Natural killer cell treated with Interleukin-12 subunit alpha and Interleukin-12 subunit beta and Interleukin-15 and Interleukin-18, amount 100 ng/mL, for 72 hours (primary cell): Measurements from ENCODE around the gene BAMBI. TPM values are rescaled to one million over a fixed set of nuclear protein-coding genes. Genes with fewer than 3 reads are reported as not detected.

ENCODE experiments used
- ATAC-seq, 2 donors: fragments of 150-1000 bp; cut with Tn5 transposase in 1 of 2; sonication (Bioruptor Pico), chemical (Tn5 transposase) in 1 of 2; 2 replicates each; pipeline ENCODE4 v1.10.0; 2021
- DNase-seq: peaks from one replicate; pipeline ENCODE4 v3.0.0; 2022; ENCODE audit warnings: low spot score
- H3K27ac Mint-ChIP-seq, 2 donors: 1 replicate in 1 of 2; 2 replicates in 1 of 2; pipeline ENCODE4 v1.8.0; 2022; ENCODE audit warnings: mixed read lengths in 2 of 2, mild to moderate bottlenecking in 1 of 2, moderate library complexity in 1 of 2
- H3K27me3 Mint-ChIP-seq, 2 donors: 1 replicate in 1 of 2; 2 replicates in 1 of 2; pipeline ENCODE4 v1.8.0; 2022; ENCODE audit warnings: mixed read lengths in 2 of 2
- H3K36me3 Mint-ChIP-seq: one replicate; pipeline ENCODE4 v1.8.0; 2022; ENCODE audit warnings: mixed read lengths
- H3K4me1 Mint-ChIP-seq, 2 donors: 1 replicate in 1 of 2; 2 replicates in 1 of 2; pipeline ENCODE4 v1.8.0; 2022; ENCODE audit warnings: low read depth in 2 of 2, mixed read lengths in 2 of 2, mild to moderate bottlenecking in 1 of 2
- H3K4me3 Mint-ChIP-seq: one replicate; pipeline ENCODE4 v1.8.0; 2022; ENCODE audit warnings: mixed read lengths
- H3K9me3 Mint-ChIP-seq: 2 replicates; pipeline ENCODE4 v1.8.0; 2022; ENCODE audit warnings: mixed read lengths
- total RNA-seq, 2 donors: library from RNA; stranded (reverse); gene quantifications; one replicate each; pipeline ENCODE4 v1.2.3, GENCODE V29; 2022

BAMBI gene
- total RNA-seq, 2 donors from 2014 or later, result 0.14 TPM; not detected in 1

GRCh38 chr10:28663576-28664368 lies 13.5 kb upstream of the BAMBI start:
- no peaks in the 10 kb centered on the region for H3K36me3 Mint-ChIP-seq
- peaks cover 37 to 42% of the 10 kb centered on the region in 2 donors for H3K27me3 Mint-ChIP-seq
- no peaks in the 10 kb centered on the region for H3K9me3 Mint-ChIP-seq
- DNase-seq, result peak; percentile 66
- H3K4me3 Mint-ChIP-seq, result no peak overlapping the region
- ATAC-seq, result peak; percentile 66 to 84
- H3K27ac Mint-ChIP-seq, result no peak overlapping the region
- H3K4me1 Mint-ChIP-seq, result peaks cover 4% of the 10 kb centered on the region in 2 donors

GRCh38 chr10:28664369-28664740 lies 13.0 kb upstream of the BAMBI start:
- no peaks in the 10 kb centered on the region for H3K9me3 Mint-ChIP-seq
- no peak overlapping the region for H3K4me3 Mint-ChIP-seq
- H3K4me1 Mint-ChIP-seq, result peaks cover 4 to 6% of the 10 kb centered on the region in 2 donors
- peaks cover 42 to 48% of the 10 kb centered on the region in 2 donors for H3K27me3 Mint-ChIP-seq
- no peak for DNase-seq
- H3K36me3 Mint-ChIP-seq, result no peaks in the 10 kb centered on the region
- ATAC-seq, result no peak
- H3K27ac Mint-ChIP-seq, result no peak overlapping the region

GRCh38 chr10:28666751-28667467 lies 10.4 kb upstream of the BAMBI start:
- H3K9me3 Mint-ChIP-seq, result no peaks in the 10 kb centered on the region

GRCh38 chr10:28668363-28669226 lies 8.7 kb upstream of the BAMBI start:
- Mint-ChIP-seq H3K4me1 (peaks cover 3 to 6% of the 10 kb centered on the region in 2 donors), H3K36me3 (no peaks in the 10 kb centered on the region), H3K27ac (no peak overlapping the region), H3K27me3 (peaks cover 52 to 56% of the 10 kb centered on the region in 2 donors), H3K4me3 (peak overlapping the region; percentile 50), H3K9me3 (no peaks in the 10 kb centered on the region)
- peak; percentile 62 to 65 for ATAC-seq
- no peak for DNase-seq

More at GRCh38 chr10:28666751-28667467, 10.4 kb upstream of the BAMBI start:
- H3K4me3 Mint-ChIP-seq, result no peak overlapping the region
- H3K36me3 Mint-ChIP-seq, result no peaks in the 10 kb centered on the region
- ATAC-seq (no peak), DNase-seq (no peak)
- peaks cover 58 to 61% of the 10 kb centered on the region in 2 donors for H3K27me3 Mint-ChIP-seq
- H3K4me1 Mint-ChIP-seq, result peaks cover 4 to 6% of the 10 kb centered on the region in 2 donors
- H3K27ac Mint-ChIP-seq, result no peak overlapping the region

- peaks cover 0 to 6% of the 10 kb centered on the region in 2 donors for H3K4me1 Mint-ChIP-seq
- no peak overlapping the region for H3K27ac Mint-ChIP-seq
- ATAC-seq (no peak), DNase-seq (no peak)
- H3K4me3 Mint-ChIP-seq, result peak overlapping the region; percentile 50
- peaks cover 47 to 59% of the 10 kb centered on the region in 2 donors for H3K27me3 Mint-ChIP-seq
- no peaks in the 10 kb centered on the region for H3K9me3 Mint-ChIP-seq
- H3K36me3 Mint-ChIP-seq, result no peaks in the 10 kb centered on the region
These were observed 7.8 kb upstream of the BAMBI start for GRCh38 chr10:28669227-28670173.

GRCh38 chr10:28674782-28675181 lies 2.5 kb upstream of the BAMBI start:
- no peaks in the 10 kb centered on the region for H3K9me3 Mint-ChIP-seq
- H3K27me3 Mint-ChIP-seq, result peaks cover 23 to 53% of the 10 kb centered on the region in 2 donors
- no peak overlapping the region for H3K4me3 Mint-ChIP-seq
- no peak for ATAC-seq
- DNase-seq, result no peak
- no peak overlapping the region for H3K27ac Mint-ChIP-seq
- H3K4me1 Mint-ChIP-seq, result peaks cover 13 to 19% of the 10 kb centered on the region in 2 donors
- no peaks in the 10 kb centered on the region for H3K36me3 Mint-ChIP-seq

GRCh38 chr10:28676326-28676967 lies 874 bp upstream of the BAMBI start:
- Mint-ChIP-seq H3K4me3 (peak overlapping the region; percentile 66), H3K9me3 (no peaks in the 10 kb centered on the region), H3K27ac (no peak overlapping the region), H3K36me3 (no peaks in the 10 kb centered on the region), H3K4me1 (peaks cover 18 to 24% of the 10 kb centered on the region in 2 donors), H3K27me3 (peaks cover 25 to 62% of the 10 kb centered on the region in 2 donors)
- DNase-seq, result no peak
- no peak for ATAC-seq

- ATAC-seq, result no peak
- no peaks in the 10 kb centered on the region for H3K9me3 Mint-ChIP-seq
- H3K27ac Mint-ChIP-seq, result peak overlapping the region in 1 of 2 donors; percentile 8
- H3K36me3 Mint-ChIP-seq, result no peaks in the 10 kb centered on the region
- peaks cover 18 to 24% of the 10 kb centered on the region in 2 donors for H3K4me1 Mint-ChIP-seq
- H3K4me3 Mint-ChIP-seq, result peak overlapping the region; percentile 74
- no peak for DNase-seq
- peaks cover 31 to 65% of the 10 kb centered on the region in 2 donors for H3K27me3 Mint-ChIP-seq
These were observed 766 bp downstream of the BAMBI start for GRCh38 chr10:28677888-28678686.

- Mint-ChIP-seq H3K9me3 (no peaks in the 10 kb centered on the region), H3K36me3 (no peaks in the 10 kb centered on the region), H3K27ac (peak overlapping the region in 1 of 2 donors; percentile 8)
These were observed 1.6 kb downstream of the BAMBI start for GRCh38 chr10:28678687-28679457.

GRCh38 chr10:28679581-28680357 lies 2.4 kb downstream of the BAMBI start:
- Mint-ChIP-seq H3K27me3 (peaks cover 31 to 60% of the 10 kb centered on the region in 2 donors), H3K36me3 (no peaks in the 10 kb centered on the region), H3K4me3 (peak overlapping the region; percentile 28)

More at GRCh38 chr10:28678687-28679457, 1.6 kb downstream of the BAMBI start:
- H3K4me3 Mint-ChIP-seq, result peak overlapping the region; percentile 74
- ATAC-seq (no peak), DNase-seq (no peak)
- H3K4me1 Mint-ChIP-seq, result peaks cover 18 to 24% of the 10 kb centered on the region in 2 donors
- peaks cover 31 to 59% of the 10 kb centered on the region in 2 donors for H3K27me3 Mint-ChIP-seq

More at GRCh38 chr10:28679581-28680357, 2.4 kb downstream of the BAMBI start:
- ATAC-seq, result no peak
- H3K4me1 Mint-ChIP-seq, result peaks cover 18 to 24% of the 10 kb centered on the region in 2 donors
- H3K27ac Mint-ChIP-seq, result no peak overlapping the region
- no peak for DNase-seq
- H3K9me3 Mint-ChIP-seq, result no peaks in the 10 kb centered on the region
